HG03159 (cell line): ENCODE results near the gene PCCA.
"Not testable (repeated sequence)": the region's sequence is repeated elsewhere in the genome, so short reads cannot be mapped to it uniquely, and the experiment has no call there.

ENCODE experiments used
- ATAC-seq: cut with Tn5 transposase; IDR thresholded peaks from one replicate; pipeline ENCODE4 v1.9.1; 2021; ENCODE audit warnings: mild to moderate bottlenecking, moderate library complexity; ENCODE audit not compliant: unreplicated experiment

PCCA gene

GRCh38 chr13:100521851-100522617, 433.1 kb downstream of the PCCA start:
- no peak for ATAC-seq

DNA sequence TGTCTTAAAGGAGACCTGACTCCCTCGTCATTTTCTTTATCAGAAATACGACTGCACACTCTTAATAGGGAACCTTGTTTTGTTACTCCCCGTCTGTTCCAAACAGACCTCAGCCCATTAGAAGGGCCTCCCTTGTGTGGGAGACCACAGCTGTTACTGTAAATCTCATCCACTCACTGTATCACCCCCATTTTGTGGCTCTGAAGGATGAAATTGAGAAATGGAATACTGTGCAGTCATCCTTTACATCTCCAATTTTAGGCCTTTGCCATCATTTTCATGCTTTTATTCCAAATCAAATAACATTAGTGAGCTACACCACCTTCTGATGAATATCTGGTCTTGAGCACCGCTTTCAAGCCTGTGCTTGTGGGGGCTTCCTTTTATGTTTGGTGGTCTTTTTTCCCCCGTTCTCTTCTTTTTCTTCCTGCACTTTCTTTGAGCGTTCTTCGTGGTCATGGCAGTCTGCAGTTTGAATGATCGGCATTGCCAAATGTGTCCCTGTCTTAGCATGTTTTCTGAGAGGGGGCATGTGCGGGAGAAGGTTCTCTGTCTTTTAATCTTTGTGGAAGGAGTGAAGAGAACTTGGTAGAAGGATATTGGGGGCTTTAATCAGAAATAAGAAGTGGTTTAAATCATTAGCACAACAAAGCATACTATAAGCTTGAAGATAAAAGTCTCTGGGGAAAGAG, 433.9 kb downstream of the PCCA start:
- no peak for ATAC-seq

- ATAC-seq, result no peak
Measured at GRCh38 chr13:100523411-100523810, 434.5 kb downstream of the PCCA start.

GRCh38 chr13:100523981-100524386, 435.1 kb downstream of the PCCA start:
- no peak for ATAC-seq

- ATAC-seq, result not testable (repeated sequence)
Measured at GRCh38 chr13:100524688-100525087, 435.8 kb downstream of the PCCA start.

DNA sequence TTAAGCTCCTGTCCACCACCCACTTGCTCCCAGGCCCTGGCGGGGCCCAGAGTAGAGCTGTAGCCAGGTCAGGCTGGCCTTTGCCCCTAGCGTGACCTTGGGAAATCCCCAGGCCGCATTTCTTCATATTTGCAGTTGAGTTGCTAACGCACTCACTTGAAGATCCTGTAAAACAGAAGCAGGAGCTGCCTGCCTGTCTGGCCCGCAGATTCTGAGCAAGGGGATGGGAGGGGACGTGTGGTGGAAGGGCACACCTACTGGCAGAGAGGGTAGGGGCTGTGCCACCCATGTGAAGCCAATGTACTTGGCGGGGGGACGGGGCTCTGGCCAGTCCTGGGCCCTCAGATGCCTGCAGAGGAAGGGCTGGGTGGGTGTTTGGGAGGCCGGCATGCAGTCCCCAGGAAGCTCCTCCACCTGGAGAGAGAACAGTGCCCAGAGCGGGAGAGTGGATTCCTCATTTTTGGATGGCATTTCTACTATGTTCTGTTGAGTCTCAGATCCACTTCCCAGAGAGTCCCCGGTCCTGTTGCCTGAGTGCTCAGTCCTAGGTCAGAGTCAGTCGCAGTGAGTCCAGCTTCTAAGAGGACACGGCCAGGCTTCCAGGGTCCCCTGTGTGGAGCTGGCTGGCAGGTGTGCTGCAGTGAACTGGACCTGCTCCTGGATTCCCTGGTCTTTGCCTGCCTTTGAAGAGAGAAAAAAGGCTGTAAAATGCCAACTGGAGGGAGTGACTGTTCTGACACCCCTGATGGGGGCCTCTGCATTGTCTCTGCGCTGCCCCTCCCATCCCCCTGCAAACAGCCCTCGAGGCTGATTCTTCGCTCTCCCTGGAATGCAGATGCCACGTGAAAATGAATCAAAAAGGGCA, 436.8 kb downstream of the PCCA start:
- ATAC-seq, result no peak

DNA sequence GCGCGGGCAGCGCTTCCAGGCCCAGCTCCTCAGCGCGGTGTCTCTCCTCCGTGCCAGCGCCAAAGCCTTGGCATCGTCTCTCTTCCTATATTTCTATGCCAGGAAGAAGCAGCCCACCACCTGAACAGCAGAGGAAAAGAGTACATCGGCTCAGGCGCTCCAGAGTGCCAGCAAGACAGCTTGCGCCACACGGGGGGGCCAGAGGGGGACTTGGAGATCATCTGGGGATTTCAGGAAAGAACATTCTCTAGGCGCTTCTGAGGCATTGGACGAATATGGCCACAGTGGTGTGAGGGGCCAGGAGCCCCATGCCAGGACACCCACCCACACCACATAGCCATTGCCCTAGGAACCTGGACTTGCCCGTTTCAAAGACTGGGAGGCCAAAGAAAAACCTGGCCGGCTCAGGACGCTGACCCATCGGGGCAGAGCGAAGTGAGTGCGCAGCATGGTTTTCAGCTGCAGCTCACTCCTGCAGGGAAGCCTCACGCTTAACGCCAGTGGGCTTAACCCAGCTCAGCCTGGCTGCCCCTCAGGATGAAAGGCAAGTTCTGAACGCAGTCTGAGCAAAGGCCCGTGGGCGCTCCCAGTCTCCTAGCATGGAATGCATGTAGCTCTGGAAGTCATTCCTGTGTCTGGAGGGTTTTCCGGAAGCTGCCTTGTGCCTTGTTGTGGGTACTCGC, 437.6 kb downstream of the PCCA start:
- no peak for ATAC-seq

DNA sequence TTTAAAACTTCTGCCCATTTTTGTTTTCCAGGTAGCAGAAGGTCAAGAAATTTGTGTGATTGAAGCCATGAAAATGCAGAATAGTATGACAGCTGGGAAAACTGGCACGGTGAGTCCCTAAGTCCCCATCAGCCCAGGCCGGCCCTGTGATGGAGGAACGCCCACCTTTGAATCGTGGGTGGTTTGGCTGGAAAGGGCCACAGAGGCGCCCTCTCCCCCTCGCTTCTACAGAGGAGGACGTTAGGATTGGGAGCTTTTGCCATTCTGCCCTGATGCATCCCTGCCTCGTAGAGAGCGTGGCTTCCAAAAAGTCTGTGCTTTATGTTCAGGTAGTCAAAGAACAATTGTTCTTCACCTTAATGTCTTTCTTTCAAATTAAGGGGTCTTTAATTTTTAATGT, 438.8 kb downstream of the PCCA start:
- ATAC-seq, result no peak

DNA sequence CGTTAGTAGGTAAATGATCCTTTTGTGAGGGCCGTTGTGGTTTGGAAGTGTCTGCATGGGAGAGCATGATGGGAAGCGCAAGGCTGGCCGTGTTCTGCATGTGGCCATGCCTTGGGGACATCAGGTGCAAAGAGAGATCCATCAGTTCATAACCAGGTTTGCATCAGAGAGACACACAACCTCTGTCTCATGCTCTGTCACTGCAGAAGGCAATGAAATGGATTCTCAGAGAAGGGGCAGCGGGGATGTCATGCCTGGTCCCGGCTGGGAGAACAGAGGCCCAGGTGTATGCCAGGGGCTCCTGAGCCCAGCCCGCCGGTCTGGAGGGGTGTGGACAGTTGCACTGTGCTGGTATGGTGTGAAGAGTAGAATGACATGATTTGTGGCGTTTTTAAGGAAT, 439.5 kb downstream of the PCCA start:
- no peak for ATAC-seq

DNA sequence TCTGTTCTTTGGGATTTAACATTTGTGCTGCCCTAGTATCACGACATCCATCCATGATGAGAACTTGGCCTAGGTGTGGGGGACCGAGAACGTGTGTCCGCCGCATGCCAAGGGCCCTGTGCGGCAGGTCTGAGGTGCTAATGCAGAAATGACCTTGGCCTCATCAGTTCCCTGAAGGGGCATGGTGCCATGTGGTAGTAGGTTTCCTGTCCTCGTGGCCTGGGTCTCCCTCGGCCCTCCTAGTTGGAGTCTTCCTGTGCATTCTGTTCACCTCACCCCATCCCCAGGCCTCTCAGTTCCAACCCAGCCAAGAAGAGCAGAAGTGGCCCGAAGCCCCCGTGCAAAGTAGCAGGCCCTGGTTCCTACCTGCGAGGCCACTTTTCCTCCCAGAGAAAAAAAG, 439.9 kb downstream of the PCCA start:
- ATAC-seq, result no peak

DNA sequence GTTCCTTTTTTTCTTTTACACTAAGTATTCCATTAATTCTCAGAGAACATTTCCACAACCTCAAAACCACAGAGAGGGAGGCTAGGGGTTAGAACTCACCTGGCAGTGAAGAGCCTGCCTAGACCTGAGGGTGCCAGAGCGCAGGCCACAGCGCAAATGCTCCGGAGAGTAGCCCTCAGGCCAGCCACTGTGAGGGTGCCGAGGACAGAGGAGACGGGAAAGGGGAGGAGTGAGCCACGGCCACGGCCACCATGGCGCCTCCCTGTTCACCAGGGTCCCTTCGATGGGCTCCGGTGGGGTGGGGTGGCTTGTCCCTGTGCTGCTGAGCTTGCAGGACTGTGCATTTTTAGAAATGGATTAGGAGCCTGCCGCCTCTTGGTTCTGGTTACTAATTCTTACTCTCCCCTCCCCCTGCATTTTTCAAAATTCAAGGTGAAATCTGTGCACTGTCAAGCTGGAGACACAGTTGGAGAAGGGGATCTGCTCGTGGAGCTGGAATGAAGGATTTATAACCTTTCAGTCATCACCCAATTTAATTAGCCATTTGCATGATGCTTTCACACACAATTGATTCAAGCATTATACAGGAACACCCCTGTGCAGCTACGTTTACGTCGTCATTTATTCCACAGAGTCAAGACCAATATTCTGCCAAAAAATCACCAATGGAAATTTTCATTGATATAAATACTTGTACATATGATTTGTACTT, 440.9 kb downstream of the PCCA start:
- ATAC-seq, result no peak

GRCh38 chr13:100530671-100531213, 441.8 kb downstream of the PCCA start:
- ATAC-seq, result no peak

DNA sequence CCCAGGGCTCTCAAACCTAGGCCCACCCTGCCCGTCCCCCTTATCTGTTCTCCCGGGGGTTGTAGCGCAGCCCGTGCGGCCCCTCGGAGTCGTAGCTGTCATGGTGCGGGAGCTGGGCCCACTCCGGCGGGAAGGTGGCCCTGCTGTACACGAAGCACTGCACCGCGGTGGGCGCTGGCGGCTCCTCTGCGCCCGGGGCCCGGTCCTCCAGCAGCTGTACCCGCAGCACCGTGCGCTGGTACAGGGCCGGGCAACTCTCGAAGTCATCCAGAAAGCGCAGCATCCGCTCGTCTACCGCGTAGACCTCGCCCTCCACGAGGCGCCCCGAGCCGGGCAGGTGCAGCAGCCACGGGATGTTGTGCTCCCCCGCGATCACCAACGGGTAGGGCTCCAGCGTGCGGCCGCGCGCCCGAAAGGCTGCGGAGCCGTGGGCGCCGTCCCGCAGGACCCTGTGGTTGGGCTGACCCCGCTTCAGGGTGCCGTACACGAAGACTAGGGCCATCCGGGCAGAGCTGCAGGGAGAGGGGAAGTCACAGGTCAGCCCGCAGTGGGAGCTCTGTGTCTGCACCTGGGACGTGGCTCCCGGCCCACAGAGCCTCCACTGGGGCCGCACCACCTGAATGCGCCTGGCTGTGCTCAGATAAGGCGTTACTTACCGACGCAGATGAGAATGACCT, 443.3 kb downstream of the PCCA start:
- no peak for ATAC-seq

GRCh38 chr13:100532836-100533435, 444.0 kb downstream of the PCCA start:
- no peak for ATAC-seq

- no peak for ATAC-seq
Measured at GRCh38 chr13:100533588-100534041, 444.7 kb downstream of the PCCA start.

DNA sequence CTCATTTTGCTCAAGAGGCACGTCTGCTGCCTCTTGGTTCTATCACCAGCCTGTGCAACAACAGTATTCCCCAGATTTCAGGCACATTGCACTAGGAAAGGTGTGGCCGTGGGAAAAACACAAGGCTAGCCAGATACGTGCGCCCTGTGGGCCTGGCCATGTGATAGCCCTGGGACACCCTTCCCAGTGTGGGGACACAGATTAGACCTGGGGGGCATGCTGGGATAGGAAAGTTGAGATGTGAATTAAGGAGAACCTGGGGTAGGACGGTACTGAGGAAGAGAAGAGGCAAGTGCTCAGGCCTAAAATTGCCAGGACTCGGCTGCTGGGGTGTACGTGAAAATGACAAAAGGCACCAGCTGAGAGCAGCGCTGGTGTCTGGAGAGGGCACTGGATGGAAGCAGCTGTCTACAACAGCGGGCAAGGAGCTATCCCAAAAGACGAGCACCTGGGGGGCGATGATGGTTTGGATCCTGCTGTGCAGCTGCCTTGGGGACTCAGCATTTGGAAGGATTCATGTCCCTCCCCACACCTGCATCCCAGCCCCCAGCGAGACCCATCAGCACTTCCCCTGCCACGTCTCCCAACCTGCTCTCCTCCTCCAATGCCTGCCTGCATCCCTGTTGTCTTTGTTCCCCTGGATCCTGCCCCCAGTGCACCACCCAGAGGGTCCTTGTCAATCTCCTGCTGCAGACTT, 445.4 kb downstream of the PCCA start:
- ATAC-seq, result no peak

DNA sequence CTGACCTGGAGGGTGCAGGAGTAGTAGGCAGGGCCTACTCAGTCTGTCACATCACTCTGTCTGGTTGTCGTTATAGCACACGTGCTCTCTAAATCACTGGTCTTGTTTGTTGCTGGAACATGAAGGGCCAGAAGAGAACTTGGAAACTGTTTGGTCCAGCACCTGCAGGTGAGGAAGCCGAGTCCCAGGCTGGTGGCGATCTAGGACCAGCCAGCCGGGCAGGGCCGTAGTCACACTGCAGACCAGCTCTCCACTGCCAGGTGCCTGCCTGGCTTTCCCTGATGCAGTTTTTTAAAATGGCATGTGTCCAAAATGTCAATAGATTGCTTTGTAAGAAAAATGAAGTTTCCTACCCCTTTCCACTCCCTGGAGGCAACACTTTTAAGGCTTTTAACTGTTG, 446.0 kb downstream of the PCCA start:
- ATAC-seq, result no peak

- no peak for ATAC-seq
Measured at GRCh38 chr13:100535426-100536135, 446.7 kb downstream of the PCCA start.
